SU-DHL-6 (cell line): ENCODE results near the gene ANTXR2.

Source experiments
- H2AFZ ChIP-seq: fragments of 200-600 bp; sonication (generic); 2 replicates; pipeline ENCODE4 v1.6.1; 2014; ENCODE audit warnings: low read depth, mild to moderate bottlenecking, moderate library complexity, mixed read lengths, antibody characterized with exemption, low read length; ENCODE audit not compliant: severe bottlenecking
- H3F3A ChIP-seq: fragments of 200-600 bp; shearing (Covaris generic); 2 replicates; pipeline ENCODE4 v1.6.0; 2016; ENCODE audit warnings: antibody characterized with exemption, mild to moderate bottlenecking; ENCODE audit not compliant: insufficient read depth
- H3K27ac ChIP-seq: fragments of 200-600 bp; sonication (generic); 2 replicates; pipeline ENCODE4 v1.5.1; 2016; ENCODE audit warnings: low read depth, mild to moderate bottlenecking, low read length, moderate library complexity, mixed read lengths
- H3K27me3 ChIP-seq: fragments of 200-600 bp; sonication (generic), shearing (Covaris generic); 2 replicates; pipeline ENCODE4 v1.6.0; 2014; ENCODE audit warnings: mild to moderate bottlenecking, low read length
- H3K36me3 ChIP-seq: fragments of 200-600 bp; sonication (generic); 2 replicates; pipeline ENCODE4 v1.6.1; 2014; ENCODE audit warnings: mild to moderate bottlenecking, low read length, mixed read lengths
- H3K4me2 ChIP-seq: fragments of 300-600, 200-600 bp; shearing (Covaris generic), sonication (generic); 2 replicates; pipeline ENCODE4 v1.6.0; 2014; ENCODE audit warnings: low read length, low read depth, mild to moderate bottlenecking; ENCODE audit not compliant: poor library complexity, severe bottlenecking
- H3K4me3 ChIP-seq: fragments of 200-600 bp; sonication (generic); 2 replicates; pipeline ENCODE4 v1.5.1; 2014; ENCODE audit warnings: antibody characterized with exemption, low read length, mild to moderate bottlenecking, mixed read lengths; ENCODE audit not compliant: insufficient read depth, poor library complexity, severe bottlenecking
- H3K79me2 ChIP-seq: fragments of 200-600 bp; sonication (generic); 2 replicates; pipeline ENCODE4 v1.6.1; 2014; ENCODE audit warnings: mild to moderate bottlenecking, low read length, moderate library complexity; ENCODE audit not compliant: insufficient read depth
- H3K9ac ChIP-seq: fragments of 200-600 bp; sonication (generic); 2 replicates; pipeline ENCODE4 v1.7.0; 2014; ENCODE audit warnings: mild to moderate bottlenecking, low read length
- H3K9me2 ChIP-seq: fragments of 200-600 bp; sonication (generic); replicated peaks from 2 replicates; pipeline ENCODE4 v1.6.1; 2014; ENCODE audit warnings: low read length; ENCODE audit not compliant: insufficient read depth
- H3K9me3 ChIP-seq: fragments of 200-600 bp; sonication (generic); 2 replicates; pipeline ENCODE4 v1.6.1; 2014; ENCODE audit warnings: low read length, mixed read lengths; ENCODE audit not compliant: insufficient read depth
- H4K20me1 ChIP-seq: fragments of 200-600 bp; sonication (generic); 2 replicates; pipeline ENCODE4 v1.6.1; 2014; ENCODE audit warnings: low read depth, mild to moderate bottlenecking, antibody characterized with exemption, low read length, moderate library complexity, mixed read lengths
- EZH2phosphoT487 ChIP-seq: fragments of 200-600 bp; sonication (generic), shearing (Covaris generic); conservative IDR thresholded peaks from 2 replicates; pipeline ENCODE4 v1.6.1; 2018; ENCODE audit warnings: mild to moderate bottlenecking, antibody characterized with exemption, low read length, moderate library complexity, mixed read lengths
- TF ChIP-seq, protein P1 (sequence below): fragments of 200-600 bp; sonication (generic); IDR thresholded peaks from one replicate; pipeline ENCODE4 v1.5.1; 2017; ENCODE audit warnings: antibody characterized with exemption, mild to moderate bottlenecking, low read length, moderate library complexity; ENCODE audit not compliant: insufficient read depth, poor library complexity, severe bottlenecking

ANTXR2 gene

DNA sequence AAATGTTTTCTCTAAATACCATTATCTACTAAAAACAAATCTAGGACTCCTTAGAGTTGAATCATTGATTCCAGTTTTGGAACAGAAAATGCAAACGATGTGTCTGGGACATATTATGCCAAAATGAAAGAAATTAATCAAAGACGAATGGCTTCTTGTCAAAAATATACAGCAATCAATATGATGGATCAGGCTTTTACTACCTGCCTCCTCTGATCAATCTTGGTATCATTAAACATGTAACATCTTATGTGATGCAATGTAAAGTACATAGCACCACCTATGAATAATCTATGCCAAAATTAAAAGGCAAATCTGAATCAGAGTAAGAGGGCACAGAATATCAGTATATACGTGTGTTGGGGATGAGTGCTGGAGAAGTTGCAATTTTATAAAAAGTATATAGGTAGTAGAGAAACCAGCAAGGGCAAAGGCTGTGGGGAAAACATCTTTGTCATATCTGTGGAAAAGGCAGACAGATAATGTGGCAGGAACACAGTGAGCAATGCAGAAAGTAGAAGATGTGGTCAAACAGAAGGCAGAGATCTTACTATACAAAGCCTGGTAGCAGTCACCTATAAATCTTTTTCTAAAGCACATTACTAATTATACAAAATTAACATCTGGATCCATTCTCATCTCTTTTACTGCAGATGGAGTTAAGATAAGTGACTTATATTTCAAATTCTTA is 152.7 kb downstream of the ANTXR2 start:
- no peak for TF ChIP-seq EZH2phosphoT487
- TF ChIP-seq, protein P1, sequence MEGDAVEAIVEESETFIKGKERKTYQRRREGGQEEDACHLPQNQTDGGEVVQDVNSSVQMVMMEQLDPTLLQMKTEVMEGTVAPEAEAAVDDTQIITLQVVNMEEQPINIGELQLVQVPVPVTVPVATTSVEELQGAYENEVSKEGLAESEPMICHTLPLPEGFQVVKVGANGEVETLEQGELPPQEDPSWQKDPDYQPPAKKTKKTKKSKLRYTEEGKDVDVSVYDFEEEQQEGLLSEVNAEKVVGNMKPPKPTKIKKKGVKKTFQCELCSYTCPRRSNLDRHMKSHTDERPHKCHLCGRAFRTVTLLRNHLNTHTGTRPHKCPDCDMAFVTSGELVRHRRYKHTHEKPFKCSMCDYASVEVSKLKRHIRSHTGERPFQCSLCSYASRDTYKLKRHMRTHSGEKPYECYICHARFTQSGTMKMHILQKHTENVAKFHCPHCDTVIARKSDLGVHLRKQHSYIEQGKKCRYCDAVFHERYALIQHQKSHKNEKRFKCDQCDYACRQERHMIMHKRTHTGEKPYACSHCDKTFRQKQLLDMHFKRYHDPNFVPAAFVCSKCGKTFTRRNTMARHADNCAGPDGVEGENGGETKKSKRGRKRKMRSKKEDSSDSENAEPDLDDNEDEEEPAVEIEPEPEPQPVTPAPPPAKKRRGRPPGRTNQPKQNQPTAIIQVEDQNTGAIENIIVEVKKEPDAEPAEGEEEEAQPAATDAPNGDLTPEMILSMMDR: no peak
- Histone ChIP-seq H3K4me3 (no peak overlapping the region), H3K9me3 (no peaks in the 10 kb centered on the region), H3K9me2 (no peaks in the 10 kb centered on the region), H3K27ac (no peak overlapping the region), H3K9ac (no peak overlapping the region), H2AFZ (no peak overlapping the region), H3K79me2 (no peaks in the 10 kb centered on the region), H4K20me1 (no peaks in the 10 kb centered on the region), H3K27me3 (no peaks in the 10 kb centered on the region), H3K36me3 (no peaks in the 10 kb centered on the region), H3F3A (no peaks in the 10 kb centered on the region), H3K4me2 (no peak overlapping the region)

DNA sequence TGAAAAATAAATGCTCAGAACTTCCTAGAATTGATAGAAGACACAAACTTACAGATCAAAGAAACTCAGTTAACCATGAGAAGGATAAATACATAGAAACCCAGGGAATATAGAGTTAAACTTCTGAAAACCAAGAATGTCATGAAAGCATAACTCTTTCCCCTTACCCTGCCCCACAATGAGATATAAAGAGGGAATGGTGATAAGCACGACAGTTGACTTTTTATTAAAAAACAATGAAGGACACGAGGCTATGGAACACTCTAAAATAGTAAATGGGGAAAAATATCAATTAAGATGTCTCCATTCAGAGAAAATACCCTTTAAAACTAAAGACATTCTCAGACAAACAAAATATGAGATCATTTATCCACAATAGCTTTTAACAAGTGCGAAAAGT is 154.7 kb downstream of the ANTXR2 start:
- Histone ChIP-seq H3K4me2 (no peak overlapping the region), H2AFZ (no peak overlapping the region), H3K4me3 (no peak overlapping the region), H3K9ac (no peak overlapping the region), H3K79me2 (no peaks in the 10 kb centered on the region), H3K36me3 (no peaks in the 10 kb centered on the region), H3F3A (no peaks in the 10 kb centered on the region), H4K20me1 (no peaks in the 10 kb centered on the region), H3K9me3 (no peaks in the 10 kb centered on the region), H3K27ac (no peak overlapping the region), H3K9me2 (no peaks in the 10 kb centered on the region), H3K27me3 (no peaks in the 10 kb centered on the region)
- TF ChIP-seq, protein P1: no peak
- TF ChIP-seq EZH2phosphoT487: no peak

DNA sequence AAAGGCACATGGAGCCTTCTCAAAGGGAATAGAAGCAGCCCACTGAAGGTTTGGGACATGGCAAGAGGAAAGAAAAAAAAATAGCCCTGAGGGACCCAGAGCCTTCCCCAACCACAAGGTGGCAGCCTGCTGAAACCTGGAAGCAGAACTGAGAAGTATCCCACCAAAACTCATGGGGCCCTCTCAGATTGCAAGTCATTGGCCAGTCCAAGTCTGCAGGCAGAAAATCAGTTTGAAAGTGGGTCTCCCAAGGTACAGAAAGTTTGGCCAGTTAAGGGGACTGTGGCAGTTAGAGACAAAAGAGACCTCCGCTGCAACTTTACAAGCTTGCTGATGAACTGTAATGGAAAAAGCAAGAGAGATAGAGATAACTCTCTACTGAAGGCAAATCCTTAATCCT is 155.8 kb downstream of the ANTXR2 start:
- H3K4me3 ChIP-seq: no peak overlapping the region
- no peaks in the 10 kb centered on the region for H3K27me3 ChIP-seq
- no peak overlapping the region for H3K9ac ChIP-seq
- H3F3A ChIP-seq: no peaks in the 10 kb centered on the region
- H3K27ac ChIP-seq: no peak overlapping the region
- no peaks in the 10 kb centered on the region for H3K9me3 ChIP-seq
- no peak overlapping the region for H2AFZ ChIP-seq
- no peak for TF ChIP-seq EZH2phosphoT487
- TF ChIP-seq, protein P1: peak; percentile 39
- H3K9me2 ChIP-seq: no peaks in the 10 kb centered on the region
- no peak overlapping the region for H3K4me2 ChIP-seq
- no peaks in the 10 kb centered on the region for H3K79me2 ChIP-seq
- no peaks in the 10 kb centered on the region for H4K20me1 ChIP-seq
- H3K36me3 ChIP-seq: no peaks in the 10 kb centered on the region

DNA sequence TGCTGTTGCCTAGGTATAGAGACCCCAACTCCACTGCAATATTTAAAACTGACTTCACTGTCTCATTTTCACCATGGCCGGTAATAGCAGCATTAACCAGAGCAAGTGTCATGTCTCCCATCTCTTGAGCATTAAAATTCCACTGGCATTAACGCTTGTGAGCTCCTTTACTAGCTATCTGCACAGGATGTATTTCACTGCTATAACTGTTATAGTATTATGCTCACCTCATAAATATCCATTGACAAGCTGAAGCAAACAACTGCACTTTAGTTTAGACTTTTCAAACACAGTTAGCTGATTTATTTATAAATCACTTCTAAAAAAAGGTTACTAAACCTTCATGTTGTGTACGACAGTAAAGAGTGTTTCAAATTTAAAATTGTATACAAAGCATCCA is 157.8 kb downstream of the ANTXR2 start:
- no peak for TF ChIP-seq EZH2phosphoT487
- TF ChIP-seq, protein P1: no peak
- Histone ChIP-seq H3K9me3 (no peaks in the 10 kb centered on the region), H3K36me3 (no peaks in the 10 kb centered on the region), H3K9me2 (no peaks in the 10 kb centered on the region), H3K4me2 (no peak overlapping the region), H2AFZ (no peak overlapping the region), H3K4me3 (no peak overlapping the region), H3F3A (no peaks in the 10 kb centered on the region), H3K9ac (no peak overlapping the region), H3K79me2 (no peaks in the 10 kb centered on the region), H3K27ac (no peak overlapping the region), H4K20me1 (no peaks in the 10 kb centered on the region), H3K27me3 (no peaks in the 10 kb centered on the region)
